ENCODE results near the gene SELENOP. TPM values are rescaled to one million over a fixed set of nuclear protein-coding genes. Genes with fewer than 3 reads are reported as not detected.
"Not testable (repeated sequence)": the region's sequence is repeated elsewhere in the genome, so short reads cannot be mapped to it uniquely, and the experiment has no call there.

The SELENOP gene
- total RNA-seq, 1 experiment from 2014 or later: 153 TPM

GRCh38 chr5:42848545-42848944, 36.9 kb upstream of the SELENOP start:
- POLR2A ChIA-PET: no interaction called here
- Histone ChIP-seq H3K9me3 (no peaks in the 10 kb centered on the region), H3K4me3 (ENCODE audit: low read depth, low read length) (no peak overlapping the region), H3K36me3 (ENCODE audit: control insufficient read depth, insufficient read depth, low read length) (no peaks in the 10 kb centered on the region), H3K4me1 (peaks cover 19% of the 10 kb centered on the region), H3K27me3 (replicated peaks; ENCODE audit: control insufficient read depth, insufficient read depth, low read length) (no peaks in the 10 kb centered on the region)
- Mint-ChIP-seq H3K4me3 (ENCODE audit: unreplicated experiment) (no peak overlapping the region), H3K27me3 (ENCODE audit: insufficient read depth, unreplicated experiment) (no peaks in the 10 kb centered on the region), H3K27ac (ENCODE audit: unreplicated experiment) (no peak overlapping the region), H3K9me3 (ENCODE audit: unreplicated experiment) (peaks cover 2% of the 10 kb centered on the region), H3K36me3 (ENCODE audit: insufficient read depth, unreplicated experiment) (no peaks in the 10 kb centered on the region), H3K4me1 (ENCODE audit: low read depth, unreplicated experiment) (peaks cover 14% of the 10 kb centered on the region)
- BruUV-seq (replicated peaks): no TSS peak
- no peak for DNase-seq
- CTCF ChIA-PET: no interaction called here
- no peak for TF ChIP-seq CTCF (IDR thresholded peaks at IDR 0.05; ENCODE audit: insufficient read depth in 1 of 2, low read depth in 1 of 2, low read length in 1 of 2, severe bottlenecking in 1 of 2, unreplicated experiment in 1 of 2)
- intact Hi-C loops (cut with micrococcal nuclease; ENCODE audit: unreplicated experiment): no loop called here

GRCh38 chr5:42844408-42844807, 32.7 kb upstream of the SELENOP start:
- BruUV-seq (replicated peaks); intact Hi-C loops (cut with micrococcal nuclease; ENCODE audit: unreplicated experiment): not testable (repeated sequence)

GRCh38 chr5:42843675-42844292, 32.1 kb upstream of the SELENOP start:
- Histone ChIP-seq H3K36me3 (ENCODE audit: control insufficient read depth, insufficient read depth, low read length) (no peaks in the 10 kb centered on the region), H3K27me3 (replicated peaks; ENCODE audit: control insufficient read depth, insufficient read depth, low read length) (no peaks in the 10 kb centered on the region), H3K9me3 (no peaks in the 10 kb centered on the region), H3K4me1 (peaks cover 12% of the 10 kb centered on the region), H3K4me3 (ENCODE audit: low read depth, low read length) (no peak overlapping the region)
- Mint-ChIP-seq H3K27me3 (ENCODE audit: insufficient read depth, unreplicated experiment) (no peaks in the 10 kb centered on the region), H3K9me3 (ENCODE audit: unreplicated experiment) (peaks cover 13% of the 10 kb centered on the region), H3K27ac (ENCODE audit: unreplicated experiment) (peak overlapping the region; percentile 3), H3K4me3 (ENCODE audit: unreplicated experiment) (no peak overlapping the region), H3K36me3 (ENCODE audit: insufficient read depth, unreplicated experiment) (no peaks in the 10 kb centered on the region), H3K4me1 (ENCODE audit: low read depth, unreplicated experiment) (peaks cover 18% of the 10 kb centered on the region)
- POLR2A ChIA-PET: no interaction called here
- no peak for DNase-seq
- intact Hi-C loops (cut with micrococcal nuclease; ENCODE audit: unreplicated experiment): no loop called here
- CTCF ChIA-PET: interaction anchor here (1.0 kb wide), 1 partner anchor 46 kb away, joined by 4 read pairs; no protein-coding TSS in a partner anchor
- TF ChIP-seq CTCF (IDR thresholded peaks at IDR 0.05; ENCODE audit: insufficient read depth in 1 of 2, low read depth in 1 of 2, low read length in 1 of 2, severe bottlenecking in 1 of 2, unreplicated experiment in 1 of 2): no peak
- no TSS peak for BruUV-seq (replicated peaks)

More at GRCh38 chr5:42844408-42844807, 32.7 kb upstream of the SELENOP start:
- peaks cover 12% of the 10 kb centered on the region for H3K4me1 ChIP-seq
- CTCF ChIA-PET; H3K27me3 ChIP-seq (replicated peaks; ENCODE audit: control insufficient read depth, insufficient read depth, low read length); H3K27ac Mint-ChIP-seq (ENCODE audit: unreplicated experiment); H3K36me3 Mint-ChIP-seq (ENCODE audit: insufficient read depth, unreplicated experiment); DNase-seq; H3K36me3 ChIP-seq (ENCODE audit: control insufficient read depth, insufficient read depth, low read length); POLR2A ChIA-PET; H3K9me3 ChIP-seq; H3K4me3 ChIP-seq (ENCODE audit: low read depth, low read length); H3K4me3 Mint-ChIP-seq (ENCODE audit: unreplicated experiment); H3K27me3 Mint-ChIP-seq (ENCODE audit: insufficient read depth, unreplicated experiment): not testable (repeated sequence)
- peaks cover 18% of the 10 kb centered on the region for H3K4me1 Mint-ChIP-seq (ENCODE audit: low read depth, unreplicated experiment)
- peaks cover 13% of the 10 kb centered on the region for H3K9me3 Mint-ChIP-seq (ENCODE audit: unreplicated experiment)
